ENCODE data around the gene PHGDH. TPM values are rescaled to one million over a fixed set of nuclear protein-coding genes. Genes with fewer than 3 reads are reported as not detected.

Gene PHGDH
- total and polyA plus RNA-seq, 2 donors (not counting 3 experiments of a cell fraction or from before 2014, with no cell fraction given): 37.9 to 120 TPM

- FAIRE-seq: no peak
- CTCF ChIA-PET: no interaction called here
These were observed 30.2 kb upstream of the PHGDH start for GRCh38 chr1:119681560-119681959.

More at GRCh38 chr1:119681560-119681959, 30.2 kb upstream of the PHGDH start:
- Histone ChIP-seq H3K27ac (ENCODE audit: insufficient read depth, low read depth, low read length) (no peak overlapping the region), H3K9me3 (replicated peaks; ENCODE audit: control insufficient read depth, insufficient read depth, low read length) (no peaks in the 10 kb centered on the region), H4K20me1 (replicated peaks; ENCODE audit: control insufficient read depth, extremely low read depth, insufficient read depth, low read length) (no peaks in the 10 kb centered on the region), H3K36me3 (ENCODE audit: control insufficient read depth in 2 of 2, extremely low read depth in 1 of 2, insufficient read depth in 2 of 2, low read length in 2 of 2) (no peaks in the 10 kb centered on the region), H3K9ac (replicated peaks; ENCODE audit: extremely low read depth, insufficient read depth, low read length) (no peak overlapping the region), H3K79me2 (ENCODE audit: control insufficient read depth, insufficient read depth, low read length) (no peaks in the 10 kb centered on the region), H3K4me1 (ENCODE audit: control insufficient read depth, extremely low read depth, insufficient read depth, low read length) (no peaks in the 10 kb centered on the region), H3K4me2 (ENCODE audit: insufficient read depth, low read length) (no peak overlapping the region), H3K27me3 (ENCODE audit: control insufficient read depth in 2 of 2, insufficient read depth in 2 of 2, low read length in 2 of 2) (peaks cover 20 to 23% of the 10 kb centered on the region in 2 experiments), H3K4me3 (replicated peaks in 1 of 3; ENCODE audit: insufficient read depth in 1 of 3, low read depth in 1 of 3, low read length in 3 of 3) (no peak overlapping the region), H2AFZ (ENCODE audit: low read depth, low read length) (no peak overlapping the region), H3K9me1 (replicated peaks; ENCODE audit: control insufficient read depth, extremely low read depth, insufficient read depth, low read length) (no peaks in the 10 kb centered on the region)
- no TSS peak for BruUV-seq (replicated peaks)
- TF ChIP-seq MAX (IDR thresholded peaks at IDR 0.05; ENCODE audit: insufficient read depth, insufficient read length) (no peak), JUN (IDR thresholded peaks at IDR 0.05; ENCODE audit: borderline replicate concordance, insufficient read depth, insufficient read length, low read depth) (no peak), CTCF (IDR thresholded peaks at IDR 0.05; ENCODE audit: extremely low read depth in 1 of 2, insufficient read depth in 1 of 2, low read depth in 1 of 2, low read length in 2 of 2) (no peak), FOS (IDR thresholded peaks at IDR 0.05; ENCODE audit: borderline replicate concordance, insufficient read depth, low read length) (no peak), MYC (IDR thresholded peaks at IDR 0.05; ENCODE audit: low read depth, low read length) (no peak), EZH2 (IDR thresholded peaks at IDR 0.05; ENCODE audit: borderline replicate concordance, low read depth, low read length, severe bottlenecking) (no peak), POLR2AphosphoS5 (IDR thresholded peaks at IDR 0.05; ENCODE audit: insufficient read depth, low read depth, low read length) (no peak), POLR2A (IDR thresholded peaks at IDR 0.05; ENCODE audit: low read depth, low read length) (no peak), GATA2 (IDR thresholded peaks at IDR 0.05; ENCODE audit: insufficient read depth, insufficient read length, low read depth, low read length) (no peak)
- POLR2A ChIA-PET: no interaction called here
- dilution Hi-C loops (cut with MboI; ENCODE audit: extremely low pct_ligation_motif_present, low sequenced_read_pairs) (no loop called here), intact Hi-C loops (cut with micrococcal nuclease) (no loop called here)
- no peak for DNase-seq (ENCODE audit: low read depth, low spot score)
